Neuronal stem cell (in vitro differentiated cells): ENCODE data around the gene FEZ2.

ENCODE experiments used
- DNase-seq: peaks from one replicate; pipeline ENCODE4 v3.0.0-alpha.2; 2013; ENCODE audit warnings: low spot score
- H2AFZ ChIP-seq: one replicate; pipeline ENCODE4 v1.6.1; 2013; ENCODE audit warnings: mild to moderate bottlenecking, low read length, inconsistent platforms
- H2AK5ac ChIP-seq: 2 replicates; pipeline ENCODE4 v1.6.1; 2013; ENCODE audit warnings: low read depth, mild to moderate bottlenecking, inconsistent platforms, low read length, moderate library complexity, mixed read lengths
- H2BK120ac ChIP-seq: 2 replicates; pipeline ENCODE4 v1.6.1; 2013; ENCODE audit warnings: low read depth, mild to moderate bottlenecking, inconsistent platforms, low read length, moderate library complexity, mixed read lengths
- H2BK12ac ChIP-seq: one replicate; pipeline ENCODE4 v1.6.1; 2013; ENCODE audit warnings: low read length, inconsistent platforms
- H2BK15ac ChIP-seq: 2 replicates; pipeline ENCODE4 v1.6.1; 2013; ENCODE audit warnings: mild to moderate bottlenecking, low read length, inconsistent platforms, mixed read lengths
- H2BK5ac ChIP-seq: one replicate; pipeline ENCODE4 v1.6.1; 2013; ENCODE audit warnings: inconsistent platforms, mild to moderate bottlenecking, low read length, moderate library complexity
- H3K14ac ChIP-seq: one replicate; pipeline ENCODE4 v1.6.1; 2013; ENCODE audit warnings: low read length, inconsistent platforms
- H3K18ac ChIP-seq: 2 replicates; pipeline ENCODE4 v1.6.1; 2013; ENCODE audit warnings: low read length, inconsistent platforms
- H3K23ac ChIP-seq: 2 replicates; pipeline ENCODE4 v1.6.1; 2013; ENCODE audit warnings: low read depth, mild to moderate bottlenecking, mixed read lengths, low read length, inconsistent platforms; ENCODE audit not compliant: poor library complexity
- H3K27ac ChIP-seq: replicated peaks from 3 replicates; pipeline ENCODE4 v1.5.1; 2013; ENCODE audit warnings: low read length, inconsistent platforms
- H3K27me3 ChIP-seq, 3 experiments: 2 replicates each; pipeline ENCODE4 v1.6.1; 2013; ENCODE audit warnings: low read length in 3 of 3, mild to moderate bottlenecking in 2 of 3, inconsistent platforms in 1 of 3, low read depth in 1 of 3, mixed read lengths in 1 of 3, moderate library complexity in 1 of 3; ENCODE audit not compliant: control insufficient read depth in 3 of 3, insufficient read depth in 3 of 3
- H3K36me3 ChIP-seq, 2 donors: replicated peaks in 1 of 2; 2 replicates each; pipeline ENCODE4 v1.6.1; 2013; ENCODE audit warnings: low read length in 2 of 2; ENCODE audit not compliant: control insufficient read depth in 2 of 2, insufficient read depth in 2 of 2
- H3K4ac ChIP-seq: 2 replicates; pipeline ENCODE4 v1.6.1; 2013; ENCODE audit warnings: inconsistent platforms, mild to moderate bottlenecking, low read length, moderate library complexity
- H3K4me1 ChIP-seq, 2 donors: 1 replicate in 1 of 2; 2 replicates in 1 of 2; pipeline ENCODE4 v1.6.1; 2013; ENCODE audit warnings: low read length in 2 of 2, low read depth in 1 of 2; ENCODE audit not compliant: control insufficient read depth in 2 of 2, insufficient read depth in 1 of 2
- H3K4me2 ChIP-seq: one replicate; pipeline ENCODE4 v1.6.1; 2013; ENCODE audit warnings: mild to moderate bottlenecking, low read length, inconsistent platforms; ENCODE audit not compliant: insufficient read depth, poor library complexity, severe bottlenecking
- H3K4me3 ChIP-seq, 2 donors: 2 replicates each; pipeline ENCODE4 v1.5.1; 2013; ENCODE audit warnings: low read length in 2 of 2, mild to moderate bottlenecking in 2 of 2, inconsistent platforms in 1 of 2, moderate library complexity in 1 of 2
- H3K79me1 ChIP-seq: one replicate; pipeline ENCODE4 v1.6.1; 2013; ENCODE audit warnings: low read depth, mild to moderate bottlenecking, inconsistent platforms, low read length, moderate library complexity
- H3K9ac ChIP-seq: one replicate; pipeline ENCODE4 v1.6.1; 2013; ENCODE audit warnings: mild to moderate bottlenecking, low read depth, low read length, inconsistent platforms; ENCODE audit not compliant: poor library complexity
- H3K9me3 ChIP-seq, 2 donors: replicated peaks in 1 of 2; 2 replicates each; pipeline versions ENCODE3 to v1.6.1; 2013; ENCODE audit warnings: low read length in 2 of 2, mild to moderate bottlenecking in 2 of 2, inconsistent platforms in 1 of 2, low read depth in 1 of 2, mixed read lengths in 1 of 2, moderate library complexity in 1 of 2; ENCODE audit not compliant: control insufficient read depth in 2 of 2, insufficient read depth in 1 of 2
- H4K8ac ChIP-seq: one replicate; pipeline ENCODE4 v1.6.1; 2013; ENCODE audit warnings: low read depth, mild to moderate bottlenecking, inconsistent platforms, low read length, moderate library complexity
- H4K91ac ChIP-seq: one replicate; pipeline ENCODE4 v1.6.1; 2013; ENCODE audit warnings: low read length, low read depth, mild to moderate bottlenecking, inconsistent platforms; ENCODE audit not compliant: poor library complexity
- WGBS, 2 donors: extraction: QIAGEN DNeasy Blood & Tissue Kit; methylation state at CpG; one replicate each; pipeline ENCODE4 v1.1.7; 2013; ENCODE audit warnings: missing lambda C conversion rate in 2 of 2, mixed read lengths in 1 of 2; ENCODE audit not compliant: insufficient read length in 2 of 2, insufficient replicate concordance in 1 of 2; ENCODE audit errors: extremely low coverage in 2 of 2; 5-methylcytosine and 5-hydroxymethylcytosine counted together

FEZ2 gene

DNA sequence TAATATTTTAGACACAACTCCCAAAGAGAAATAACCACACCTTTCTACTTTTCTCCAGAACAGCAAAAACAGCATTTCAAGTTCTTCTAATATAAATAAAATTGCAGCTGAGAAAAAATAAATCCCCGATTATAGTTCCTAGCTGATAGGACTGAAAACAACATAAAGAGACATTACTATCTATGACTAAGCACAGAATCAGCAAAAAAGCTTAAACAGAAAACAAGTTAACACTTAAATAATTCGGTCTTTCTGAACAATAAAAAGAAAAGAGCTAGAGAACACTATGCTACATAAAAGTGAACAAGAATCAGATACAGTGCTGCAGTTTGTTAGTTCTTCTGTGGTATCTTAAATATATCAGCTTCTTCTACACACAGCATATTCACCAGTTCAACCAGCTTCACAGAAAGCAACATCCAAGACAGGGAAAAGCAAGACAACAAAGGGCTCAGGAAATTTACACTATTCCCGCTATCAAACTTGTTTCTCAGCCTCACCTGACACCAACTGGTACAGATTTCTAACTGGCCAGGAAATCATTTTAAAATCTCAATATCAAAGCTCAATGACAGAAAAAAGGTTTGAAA, 28.6 kb downstream of the FEZ2 start:
- Histone ChIP-seq H3K4ac (no peak overlapping the region), H3K9ac (no peak overlapping the region), H3K4me1 (peaks cover 2 to 6% of the 10 kb centered on the region in 2 donors), H2BK12ac (no peak overlapping the region), H2BK15ac (no peak overlapping the region), H3K9me3 (no peaks in the 10 kb centered on the region), H3K14ac (no peak overlapping the region), H3K23ac (no peak overlapping the region), H2BK5ac (no peak overlapping the region), H2AK5ac (no peak overlapping the region), H4K91ac (no peak overlapping the region), H4K8ac (no peak overlapping the region), H3K27me3 (no peaks in the 10 kb centered on the region), H3K36me3 (peaks cover 4 to 64% of the 10 kb centered on the region in 2 donors), H3K4me2 (no peak overlapping the region), H2BK120ac (no peak overlapping the region), H3K79me1 (peaks cover under 1% of the 10 kb centered on the region), H3K4me3 (no peak overlapping the region), H2AFZ (no peak overlapping the region), H3K27ac (no peak overlapping the region), H3K18ac (no peak overlapping the region)
- no CpG with 5 or more reads among the region's 3 CpGs for WGBS, 2 donors
- DNase-seq: no peak

DNA sequence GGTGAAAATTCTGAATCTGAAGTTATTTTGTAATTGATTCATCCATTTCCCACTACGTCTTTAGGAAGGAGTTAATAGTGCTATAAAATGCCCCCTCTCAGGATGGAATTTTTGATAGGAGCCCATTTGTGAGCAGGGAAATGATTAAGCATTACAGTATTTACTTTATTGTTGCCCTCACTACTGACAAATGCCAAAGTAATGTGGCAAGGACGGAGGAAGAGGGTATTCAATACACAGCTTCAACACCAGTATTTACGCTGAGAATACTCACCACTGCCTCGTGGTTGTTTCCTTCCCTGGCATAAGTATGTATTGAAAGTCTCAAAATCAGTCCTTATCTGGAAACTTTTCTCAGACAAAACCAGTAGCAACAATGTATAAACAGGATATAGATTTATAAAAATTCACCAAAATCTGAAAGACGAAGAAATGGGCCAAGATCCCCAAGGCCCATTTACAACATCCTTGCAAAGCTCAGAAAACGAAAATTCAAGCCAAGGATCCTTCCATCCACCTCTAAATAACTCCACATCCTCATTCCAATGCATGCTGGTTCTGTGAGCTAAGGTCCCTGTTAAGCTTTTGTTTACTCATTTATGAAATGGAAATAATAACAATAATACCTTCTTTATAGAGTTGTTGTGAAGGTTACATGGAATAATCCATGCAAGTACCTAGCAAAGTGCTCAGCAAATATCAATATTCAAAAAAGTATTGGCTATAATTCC, 29.3 kb downstream of the FEZ2 start:
- H3K27ac ChIP-seq: no peak overlapping the region
- H2BK12ac ChIP-seq: no peak overlapping the region
- H3K4ac ChIP-seq: no peak overlapping the region
- H3K36me3 ChIP-seq: peaks cover 4 to 62% of the 10 kb centered on the region in 2 donors
- H3K4me1 ChIP-seq: peaks cover 3 to 6% of the 10 kb centered on the region in 2 donors
- H3K14ac ChIP-seq: no peak overlapping the region
- no peak overlapping the region for H2AK5ac ChIP-seq
- WGBS, 2 donors: no CpG with 5 or more reads among the region's 6 CpGs
- H2AFZ ChIP-seq: no peak overlapping the region
- no peak overlapping the region for H3K9ac ChIP-seq
- no peak overlapping the region for H2BK120ac ChIP-seq
- H3K79me1 ChIP-seq: peaks cover 1% of the 10 kb centered on the region
- H3K4me2 ChIP-seq: no peak overlapping the region
- DNase-seq: no peak
- no peak overlapping the region for H3K4me3 ChIP-seq
- H4K8ac ChIP-seq: no peak overlapping the region
- no peak overlapping the region for H4K91ac ChIP-seq
- no peak overlapping the region for H3K23ac ChIP-seq
- no peaks in the 10 kb centered on the region for H3K27me3 ChIP-seq
- no peak overlapping the region for H2BK15ac ChIP-seq
- no peaks in the 10 kb centered on the region for H3K9me3 ChIP-seq
- no peak overlapping the region for H2BK5ac ChIP-seq
- no peak overlapping the region for H3K18ac ChIP-seq

DNA sequence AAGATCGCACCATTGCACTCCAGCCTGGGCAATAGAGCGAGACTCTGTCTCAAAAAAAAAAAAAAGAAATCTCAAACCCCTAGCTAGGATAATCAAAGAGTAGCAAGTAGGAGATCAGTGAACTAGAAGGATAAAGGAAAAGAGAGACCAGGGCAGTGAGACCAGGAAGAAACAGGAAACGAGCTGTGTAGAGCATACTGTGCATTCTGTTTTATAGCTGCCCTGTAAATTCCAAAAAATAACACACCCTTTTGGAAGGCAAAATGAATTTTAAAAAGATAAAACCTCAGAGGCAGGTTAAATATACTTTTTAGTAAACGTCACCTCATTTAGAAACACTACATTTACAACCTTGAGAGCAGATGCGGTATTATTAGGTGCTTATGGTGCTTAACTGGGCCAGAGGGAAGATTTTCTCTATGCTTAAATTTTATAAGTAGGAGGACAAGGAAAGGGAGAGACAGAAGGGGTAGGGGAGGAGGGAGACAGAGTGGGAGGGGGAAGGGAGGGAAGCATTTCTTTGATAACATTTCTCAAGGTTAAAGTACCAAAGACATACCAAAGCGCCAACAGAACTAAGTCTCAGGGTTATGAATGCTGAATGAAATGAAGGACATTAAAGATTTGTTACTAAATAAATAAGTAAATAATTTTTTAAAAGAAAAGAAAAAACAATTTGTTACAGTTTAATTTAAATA, 30.1 kb downstream of the FEZ2 start:
- no peak overlapping the region for H2BK5ac ChIP-seq

DNA sequence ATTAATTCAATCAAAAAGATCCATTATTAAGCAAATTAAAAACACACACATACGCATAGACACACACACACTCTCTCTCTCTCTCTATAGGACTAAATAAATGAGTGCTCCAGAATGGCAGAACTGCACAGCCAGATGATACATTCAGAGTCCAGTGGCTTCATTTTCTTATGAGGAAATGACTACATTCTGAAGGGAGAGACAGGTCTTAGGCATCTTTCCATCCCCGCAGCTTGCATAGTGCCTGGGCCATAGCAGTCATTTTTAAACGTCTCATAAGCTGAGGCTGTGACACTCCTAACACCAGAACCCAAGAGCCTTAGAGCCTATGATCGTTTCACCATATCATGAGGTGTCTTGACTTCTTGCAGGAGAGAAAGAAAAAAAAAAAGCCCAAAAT, 31.1 kb downstream of the FEZ2 start:
- Histone ChIP-seq H3K18ac (no peak overlapping the region), H3K9me3 (no peaks in the 10 kb centered on the region), H2BK12ac (no peak overlapping the region), H3K4ac (no peak overlapping the region), H2AK5ac (no peak overlapping the region), H3K9ac (no peak overlapping the region), H3K79me1 (peaks cover 1% of the 10 kb centered on the region), H2BK5ac (no peak overlapping the region), H4K8ac (no peak overlapping the region), H3K36me3 (peaks cover 4 to 54% of the 10 kb centered on the region in 2 donors), H3K27ac (no peak overlapping the region), H3K27me3 (no peaks in the 10 kb centered on the region), H3K23ac (no peak overlapping the region), H2BK120ac (no peak overlapping the region), H2BK15ac (no peak overlapping the region), H3K14ac (no peak overlapping the region), H3K4me3 (no peak overlapping the region), H3K4me1 (peaks cover 0 to 2% of the 10 kb centered on the region in 2 donors), H4K91ac (no peak overlapping the region), H2AFZ (no peak overlapping the region), H3K4me2 (no peak overlapping the region)
- no peak for DNase-seq
- WGBS, 2 donors: no CpG with 5 or more reads among the region's 4 CpGs

More for the DNA sequence above, 30.1 kb downstream of the FEZ2 start:
- H3K4me3 ChIP-seq: no peak overlapping the region
- H3K4me1 ChIP-seq: peaks cover 3 to 6% of the 10 kb centered on the region in 2 donors
- H3K36me3 ChIP-seq: peaks cover 4 to 55% of the 10 kb centered on the region in 2 donors
- H3K23ac ChIP-seq: no peak overlapping the region
- WGBS, 2 donors: no CpG with 5 or more reads among the region's 6 CpGs
- H3K4me2 ChIP-seq: no peak overlapping the region
- no peak overlapping the region for H2BK15ac ChIP-seq
- H3K4ac ChIP-seq: no peak overlapping the region
- no peak overlapping the region for H2BK12ac ChIP-seq
- no peaks in the 10 kb centered on the region for H3K9me3 ChIP-seq
- DNase-seq: no peak
- H3K79me1 ChIP-seq: peaks cover 1% of the 10 kb centered on the region
- no peak overlapping the region for H3K18ac ChIP-seq
- H3K27ac ChIP-seq: no peak overlapping the region
- H2AFZ ChIP-seq: no peak overlapping the region
- no peak overlapping the region for H3K9ac ChIP-seq
- H4K91ac ChIP-seq: no peak overlapping the region
- H2BK120ac ChIP-seq: no peak overlapping the region
- H4K8ac ChIP-seq: no peak overlapping the region
- no peak overlapping the region for H3K14ac ChIP-seq
- no peak overlapping the region for H2AK5ac ChIP-seq
- H3K27me3 ChIP-seq: no peaks in the 10 kb centered on the region
